Measurements from ENCODE around the gene ZFR. TPM values are rescaled to one million over a fixed set of nuclear protein-coding genes. Genes with fewer than 3 reads are reported as not detected.
A peak's percentile ranks its signal among the peaks of the same experiment; 100 is the strongest.

ZFR gene
- 75.1 and 78.3 TPM in 2 replicates for total RNA-seq (2022)
- Bru-seq, nascent RNA, result percentile 96 among the genes with signal in this experiment
- BruChase-seq, experiment 1, labeled RNA remaining after a 2-hour chase, result percentile 95 among the genes with signal in this experiment
- percentile 94 among the genes with signal in this experiment for BruChase-seq, experiment 2, labeled RNA remaining after a 6-hour chase
- long read RNA-seq, full-length matches to known transcripts, result 106 of 153 reads
- long read RNA-seq, partial matches to known transcripts, result 25 of 153 reads
- long read RNA-seq, other reads (novel, unspliced or antisense), result 22 of 153 reads

DNA sequence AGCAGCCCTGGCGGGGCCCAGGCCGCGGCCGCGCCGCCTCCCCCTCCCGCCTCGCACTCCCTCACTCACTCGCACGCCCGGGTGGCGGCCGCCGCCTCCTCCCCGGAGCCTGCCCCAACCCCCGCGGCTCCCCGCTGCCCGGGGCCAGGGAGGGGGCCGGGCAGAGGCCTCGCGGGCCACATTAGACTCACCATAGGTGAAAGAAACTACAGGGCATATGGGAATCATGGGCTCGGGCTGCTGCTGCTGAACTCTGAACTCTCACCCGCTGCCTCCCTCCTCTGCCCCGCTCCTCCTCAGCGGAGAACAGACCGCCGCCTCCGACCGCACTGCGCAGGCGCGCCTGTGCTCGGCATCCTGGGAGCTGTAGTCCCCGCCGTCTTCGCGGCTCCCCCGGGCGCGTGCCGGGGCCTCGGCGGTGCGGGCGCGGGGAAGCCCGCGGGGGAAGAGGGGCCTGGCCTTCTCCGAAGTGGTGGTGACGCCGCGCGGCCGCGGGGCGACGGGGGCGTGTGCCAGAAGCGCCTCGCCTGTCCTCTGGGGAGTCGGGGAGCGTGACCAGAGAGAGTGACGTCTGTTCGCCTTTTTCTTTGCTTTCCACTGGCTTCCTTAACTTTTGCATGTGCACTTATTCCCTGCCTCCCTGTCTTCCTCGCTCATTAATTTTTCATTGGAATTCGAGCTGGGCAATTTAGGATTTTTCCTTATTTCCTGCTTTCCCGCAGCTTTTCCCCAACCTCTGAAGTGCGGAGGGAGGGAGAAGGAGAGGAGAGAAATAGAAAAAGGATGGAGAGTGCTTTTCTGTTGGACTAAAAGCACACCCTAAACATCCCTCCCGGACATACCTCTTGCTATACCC, at the start of gene ZFR:
Gene ZFR, minus strand, starts transcription at position 310 of the 856 bp plus-strand sequence. Its CDS starts 82 bp downstream, at position 228.
- H3K4me1 Mint-ChIP-seq (ENCODE audit: low read depth, unreplicated experiment), result peaks cover 18% of the 10 kb centered on the region
- peak within 1 kb of the TSS; percentile 39 for H3K27ac Mint-ChIP-seq (ENCODE audit: unreplicated experiment)
- Histone ChIP-seq H3K4me3 (ENCODE audit: low read depth, low read length) (peak within 1 kb of the TSS; percentile 98), H3K4me1 (peaks cover 12% of the 10 kb centered on the region), H3K36me3 (ENCODE audit: control insufficient read depth, insufficient read depth, low read length) (no peaks in the 10 kb centered on the region), H3K9me3 (no peaks in the 10 kb centered on the region), H3K27me3 (replicated peaks; ENCODE audit: control insufficient read depth, insufficient read depth, low read length) (no peaks in the 10 kb centered on the region)
- intact Hi-C loops (cut with micrococcal nuclease; ENCODE audit: unreplicated experiment), result loop anchor here (1.0 to 5.0 kb wide), 3 partner anchors 30 to 169 kb away; partner anchors contain the start of gene SUB1
- TSS peak; percentile 66 for BruUV-seq (replicated peaks)
- TF ChIP-seq, protein P1, sequence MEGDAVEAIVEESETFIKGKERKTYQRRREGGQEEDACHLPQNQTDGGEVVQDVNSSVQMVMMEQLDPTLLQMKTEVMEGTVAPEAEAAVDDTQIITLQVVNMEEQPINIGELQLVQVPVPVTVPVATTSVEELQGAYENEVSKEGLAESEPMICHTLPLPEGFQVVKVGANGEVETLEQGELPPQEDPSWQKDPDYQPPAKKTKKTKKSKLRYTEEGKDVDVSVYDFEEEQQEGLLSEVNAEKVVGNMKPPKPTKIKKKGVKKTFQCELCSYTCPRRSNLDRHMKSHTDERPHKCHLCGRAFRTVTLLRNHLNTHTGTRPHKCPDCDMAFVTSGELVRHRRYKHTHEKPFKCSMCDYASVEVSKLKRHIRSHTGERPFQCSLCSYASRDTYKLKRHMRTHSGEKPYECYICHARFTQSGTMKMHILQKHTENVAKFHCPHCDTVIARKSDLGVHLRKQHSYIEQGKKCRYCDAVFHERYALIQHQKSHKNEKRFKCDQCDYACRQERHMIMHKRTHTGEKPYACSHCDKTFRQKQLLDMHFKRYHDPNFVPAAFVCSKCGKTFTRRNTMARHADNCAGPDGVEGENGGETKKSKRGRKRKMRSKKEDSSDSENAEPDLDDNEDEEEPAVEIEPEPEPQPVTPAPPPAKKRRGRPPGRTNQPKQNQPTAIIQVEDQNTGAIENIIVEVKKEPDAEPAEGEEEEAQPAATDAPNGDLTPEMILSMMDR (IDR thresholded peaks at IDR 0.05; ENCODE audit: insufficient read depth in 1 of 2, low read depth in 1 of 2, low read length in 1 of 2, severe bottlenecking in 1 of 2, unreplicated experiment in 1 of 2), result no peak
- DNase-seq, result peak; percentile 95
- peaks cover 14% of the 10 kb centered on the region for H3K36me3 Mint-ChIP-seq (ENCODE audit: insufficient read depth, unreplicated experiment)
- no peaks in the 10 kb centered on the region for H3K27me3 Mint-ChIP-seq (ENCODE audit: insufficient read depth, unreplicated experiment)
- ChIA-PET CTCF (interaction anchor here (0.9 to 1.0 kb wide), 3 partner anchors 27 to 211 kb away, joined by 3 to 4 read pairs (median 3); no protein-coding TSS in a partner anchor), POLR2A (interaction anchor here (0.6 to 0.7 kb wide), 2 partner anchors 30 to 146 kb away, joined by 3 to 6 read pairs; no protein-coding TSS in a partner anchor)
- H3K9me3 Mint-ChIP-seq (ENCODE audit: unreplicated experiment), result no peaks in the 10 kb centered on the region
- peak within 1 kb of the TSS; percentile 82 for H3K4me3 Mint-ChIP-seq (ENCODE audit: unreplicated experiment)

DNA sequence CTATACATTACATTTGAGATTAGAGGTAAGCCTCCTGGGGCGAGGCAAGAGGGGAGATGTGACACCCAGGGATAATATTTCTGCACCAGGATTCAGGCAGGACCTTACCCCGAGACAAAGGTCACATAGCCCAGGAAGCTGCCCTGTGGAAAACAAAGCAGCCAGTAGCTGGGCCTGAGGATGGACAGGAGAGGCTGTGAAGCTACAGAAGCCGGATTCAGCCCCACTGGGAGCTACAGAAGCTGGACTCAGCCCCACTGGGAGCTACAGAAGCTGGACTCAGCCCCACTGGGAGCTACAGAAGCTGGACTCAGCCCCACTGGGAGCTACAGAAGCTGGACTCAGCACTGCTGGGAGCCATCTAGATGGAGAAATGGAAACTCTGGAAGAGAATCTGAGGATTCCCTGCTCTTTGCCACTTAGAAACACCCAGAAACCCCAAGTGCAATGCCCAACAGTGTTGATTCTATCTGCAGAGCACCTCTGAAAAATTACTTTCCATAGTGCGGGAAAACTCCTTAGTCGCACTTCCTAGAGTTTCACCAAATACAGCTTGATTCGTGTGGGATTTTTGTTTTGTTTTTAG, 46.5 kb upstream of the ZFR start:
- Mint-ChIP-seq H3K9me3 (ENCODE audit: unreplicated experiment) (no peaks in the 10 kb centered on the region), H3K27me3 (ENCODE audit: insufficient read depth, unreplicated experiment) (no peaks in the 10 kb centered on the region), H3K4me1 (ENCODE audit: low read depth, unreplicated experiment) (peaks cover 19% of the 10 kb centered on the region), H3K36me3 (ENCODE audit: insufficient read depth, unreplicated experiment) (no peaks in the 10 kb centered on the region), H3K4me3 (ENCODE audit: unreplicated experiment) (no peak overlapping the region), H3K27ac (ENCODE audit: unreplicated experiment) (no peak overlapping the region)
- Histone ChIP-seq H3K27me3 (replicated peaks; ENCODE audit: control insufficient read depth, insufficient read depth, low read length) (no peaks in the 10 kb centered on the region), H3K9me3 (no peaks in the 10 kb centered on the region), H3K36me3 (ENCODE audit: control insufficient read depth, insufficient read depth, low read length) (no peaks in the 10 kb centered on the region), H3K4me1 (peaks cover 11% of the 10 kb centered on the region), H3K4me3 (ENCODE audit: low read depth, low read length) (no peak overlapping the region)
- BruUV-seq (replicated peaks), result no TSS peak
- TF ChIP-seq, protein P1 (IDR thresholded peaks at IDR 0.05; ENCODE audit: insufficient read depth in 1 of 2, low read depth in 1 of 2, low read length in 1 of 2, severe bottlenecking in 1 of 2, unreplicated experiment in 1 of 2), result no peak
- ChIA-PET CTCF (interaction anchor here (0.9 to 3.1 kb wide), 4 partner anchors 9 to 122 kb away, joined by 3 to 85 read pairs (median 17); no protein-coding TSS in a partner anchor), POLR2A (interaction anchor here (1.3 kb wide), 1 partner anchor 99 kb away, joined by 9 read pairs; no protein-coding TSS in a partner anchor)
- intact Hi-C loops (cut with micrococcal nuclease; ENCODE audit: unreplicated experiment), result loop anchor here (5.0 kb wide), 1 partner anchor 41 kb away; no protein-coding TSS in a partner anchor
- DNase-seq, result no peak
